SU-DHL-6 (cell line): ENCODE results near the gene PARS2.

Source experiments
- CTCF ChIP-seq: fragments of 200-600 bp; sonication (generic); IDR thresholded peaks from one replicate; pipeline ENCODE4 v1.5.1; 2017; ENCODE audit warnings: antibody characterized with exemption, mild to moderate bottlenecking, low read length, moderate library complexity; ENCODE audit not compliant: insufficient read depth, poor library complexity, severe bottlenecking
- EZH2phosphoT487 ChIP-seq: fragments of 200-600 bp; sonication (generic), shearing (Covaris generic); conservative IDR thresholded peaks from 2 replicates; pipeline ENCODE4 v1.6.1; 2018; ENCODE audit warnings: mild to moderate bottlenecking, antibody characterized with exemption, low read length, moderate library complexity, mixed read lengths

GRCh38 chr1:54804471-54805132 lies 40.3 kb upstream of the PARS2 start:
- TF ChIP-seq CTCF (no peak), EZH2phosphoT487 (no peak)
